ENCODE results near the gene BAIAP3.

BAIAP3 gene

DNA sequence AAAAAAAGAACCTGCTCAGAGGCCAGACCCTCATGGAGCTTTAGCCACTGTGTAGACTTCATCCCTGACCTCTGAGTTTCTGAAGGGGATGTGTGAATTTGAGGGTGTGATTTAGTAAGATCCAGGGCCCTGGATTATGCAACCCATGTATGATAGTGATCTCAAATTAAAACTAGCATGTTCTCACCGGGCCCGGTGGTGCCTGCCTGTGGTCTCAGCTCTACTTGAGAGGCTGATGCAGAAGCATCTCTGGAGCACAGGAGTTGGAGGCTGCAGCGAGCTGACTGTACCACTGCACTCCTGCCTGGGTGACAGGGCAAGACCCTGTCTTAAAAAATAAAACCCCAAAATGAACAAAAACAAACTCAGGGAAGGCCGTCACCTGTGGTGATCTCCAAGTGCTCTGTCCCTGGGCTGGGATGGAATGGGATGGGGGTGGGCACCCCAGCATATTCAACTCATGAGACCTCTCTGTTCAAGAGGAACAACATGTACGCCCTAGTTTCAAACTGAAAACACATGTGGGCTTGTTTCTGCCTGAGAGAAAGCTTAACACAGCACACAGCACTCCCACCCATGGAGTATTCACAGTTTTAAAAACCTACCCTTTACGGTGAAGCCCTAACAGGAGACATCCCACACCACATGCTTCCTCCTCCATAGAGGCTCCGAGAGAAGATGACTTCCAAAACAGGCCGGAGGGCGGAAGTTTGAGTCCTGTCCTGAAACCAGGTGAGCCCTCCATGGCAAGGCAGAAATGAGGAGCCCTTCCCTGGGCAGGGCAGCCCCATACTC is 48.4 kb downstream of the BAIAP3 start:
- no peak for DNase-seq
- H3K4me3 ChIP-seq (ENCODE audit: low read depth in 1 of 2, low read length in 2 of 2): no peak overlapping the region
- no peak overlapping the region for H3K9ac ChIP-seq (ENCODE audit: low read depth, low read length)
- H3K4me2 ChIP-seq (ENCODE audit: insufficient read depth, low read length): no peak overlapping the region
- no peaks in the 10 kb centered on the region for H3K9me3 ChIP-seq (ENCODE audit: insufficient read depth, low read length, severe bottlenecking)
- no peaks in the 10 kb centered on the region for H3K79me2 ChIP-seq (ENCODE audit: insufficient read depth, low read length)
- ATAC-seq (ENCODE audit: insufficient read depth, low read depth): no peak
- H2AFZ ChIP-seq (ENCODE audit: low read depth, low read length): no peak overlapping the region
- TF ChIP-seq CTCF (IDR thresholded peaks at IDR 0.05; ENCODE audit: borderline replicate concordance, extremely low read depth, low read length, poor library complexity, severe bottlenecking) (no peak), EZH2 (IDR thresholded peaks at IDR 0.05; ENCODE audit: borderline replicate concordance, low read depth, low read length, severe bottlenecking) (no peak)
- no peaks in the 10 kb centered on the region for H3K4me1 ChIP-seq (ENCODE audit: insufficient read depth, low read length)
- no peak overlapping the region for H3K27ac ChIP-seq (ENCODE audit: low read length)
- H3K36me3 ChIP-seq (ENCODE audit: insufficient read depth, low read length): peaks cover 26% of the 10 kb centered on the region
- H3K27me3 ChIP-seq (ENCODE audit: insufficient read depth, low read length, poor library complexity): no peaks in the 10 kb centered on the region
- H4K20me1 ChIP-seq (ENCODE audit: insufficient read depth, low read length): peaks cover 9% of the 10 kb centered on the region

GRCh38 chr16:1383556-1383955 is 50.1 kb downstream of the BAIAP3 start:
- Histone ChIP-seq H3K36me3 (ENCODE audit: insufficient read depth, low read length) (peaks cover 34% of the 10 kb centered on the region), H3K4me2 (ENCODE audit: insufficient read depth, low read length) (no peak overlapping the region), H3K4me3 (ENCODE audit: low read depth in 1 of 2, low read length in 2 of 2) (no peak overlapping the region), H3K4me1 (ENCODE audit: insufficient read depth, low read length) (no peaks in the 10 kb centered on the region), H3K27ac (ENCODE audit: low read length) (no peak overlapping the region), H3K79me2 (ENCODE audit: insufficient read depth, low read length) (no peaks in the 10 kb centered on the region), H3K27me3 (ENCODE audit: insufficient read depth, low read length, poor library complexity) (no peaks in the 10 kb centered on the region), H2AFZ (ENCODE audit: low read depth, low read length) (no peak overlapping the region), H4K20me1 (ENCODE audit: insufficient read depth, low read length) (peaks cover 19% of the 10 kb centered on the region), H3K9me3 (ENCODE audit: insufficient read depth, low read length, severe bottlenecking) (no peaks in the 10 kb centered on the region), H3K9ac (ENCODE audit: low read depth, low read length) (no peak overlapping the region)
- TF ChIP-seq CTCF (IDR thresholded peaks at IDR 0.05; ENCODE audit: borderline replicate concordance, extremely low read depth, low read length, poor library complexity, severe bottlenecking): no peak
- no peak for TF ChIP-seq EZH2 (IDR thresholded peaks at IDR 0.05; ENCODE audit: borderline replicate concordance, low read depth, low read length, severe bottlenecking)
- DNase-seq (no peak), ATAC-seq (ENCODE audit: insufficient read depth, low read depth) (no peak)

- Histone ChIP-seq H3K36me3 (ENCODE audit: insufficient read depth, low read length) (peaks cover 48% of the 10 kb centered on the region), H3K4me2 (ENCODE audit: insufficient read depth, low read length) (no peak overlapping the region), H3K9me3 (ENCODE audit: insufficient read depth, low read length, severe bottlenecking) (no peaks in the 10 kb centered on the region), H3K4me1 (ENCODE audit: insufficient read depth, low read length) (no peaks in the 10 kb centered on the region), H3K9ac (ENCODE audit: low read depth, low read length) (no peak overlapping the region), H3K27me3 (ENCODE audit: insufficient read depth, low read length, poor library complexity) (no peaks in the 10 kb centered on the region), H4K20me1 (ENCODE audit: insufficient read depth, low read length) (peaks cover 20% of the 10 kb centered on the region), H3K79me2 (ENCODE audit: insufficient read depth, low read length) (no peaks in the 10 kb centered on the region), H2AFZ (ENCODE audit: low read depth, low read length) (no peak overlapping the region), H3K4me3 (ENCODE audit: low read depth in 1 of 2, low read length in 2 of 2) (no peak overlapping the region), H3K27ac (ENCODE audit: low read length) (no peak overlapping the region)
- DNase-seq: no peak
- TF ChIP-seq EZH2 (IDR thresholded peaks at IDR 0.05; ENCODE audit: borderline replicate concordance, low read depth, low read length, severe bottlenecking) (no peak), CTCF (IDR thresholded peaks at IDR 0.05; ENCODE audit: borderline replicate concordance, extremely low read depth, low read length, poor library complexity, severe bottlenecking) (no peak)
- ATAC-seq (ENCODE audit: insufficient read depth, low read depth): no peak
Observed at GRCh38 chr16:1385232-1385631, 51.8 kb downstream of the BAIAP3 start.
